Measurements from ENCODE around the gene TERT.

GRCh38 chr5:1207555-1207954 lies 87.3 kb downstream of the TERT start:
- TF ChIP-seq EZH2 (IDR thresholded peaks at IDR 0.05; ENCODE audit: insufficient read depth, poor library complexity, severe bottlenecking) (no peak), EZH2phosphoT487 (IDR thresholded peaks at IDR 0.05; ENCODE audit: insufficient read depth, low read depth) (no peak)
